Erythroblast (primary cell): ENCODE results near the gene CDH13.

ENCODE experiments used
- GATA1 ChIP-seq: IDR thresholded peaks from 2 replicates; pipeline ENCODE4 v1.6.1; 2011; ENCODE audit warnings: low read depth, mild to moderate bottlenecking, control low read depth, low read length, moderate library complexity
- POLR2A ChIP-seq: IDR thresholded peaks from 2 replicates; pipeline ENCODE4 v1.6.1; 2011; ENCODE audit warnings: mild to moderate bottlenecking, low read length

GRCh38 chr16:83470416-83470815 is 843.6 kb downstream of the CDH13 start:
- TF ChIP-seq POLR2A = no peak
- no peak for TF ChIP-seq GATA1
